GM19239 (cell line): ENCODE measurements around the gene PPP1R14D.
A peak's percentile ranks its signal among the peaks of the same experiment; 100 is the strongest.

Source experiments
- DNase-seq: peaks from one replicate; pipeline ENCODE4 v3.0.0; 2011; ENCODE audit warnings: low spot score; ENCODE audit not compliant: insufficient read length
- FAIRE-seq: peaks from 2 replicates; lab custom pipeline; 2011; peaks lifted over from hg19 to GRCh38; lab: Jason Lieb, UNC

Gene PPP1R14D

DNA sequence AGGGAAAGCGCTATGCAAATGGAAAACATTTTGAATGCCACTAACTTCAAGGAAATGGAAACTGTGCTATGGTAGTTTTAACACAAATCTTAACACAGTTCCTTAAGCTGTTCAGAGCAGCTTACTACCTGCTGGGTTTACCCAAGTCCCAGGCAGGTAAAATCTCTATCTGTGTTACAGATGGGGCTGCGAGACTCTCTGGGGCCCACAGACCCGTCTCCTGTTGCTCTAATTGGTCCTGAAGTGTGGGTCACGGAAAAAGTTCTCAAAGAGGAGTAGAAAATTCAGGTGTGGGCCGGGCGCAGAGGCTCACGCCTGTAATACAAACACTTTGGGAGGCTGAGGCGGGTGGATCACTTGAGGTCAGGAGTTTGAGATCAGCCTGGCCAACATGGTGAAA lies 38.5 kb downstream of the PPP1R14D start:
- no peak for DNase-seq
- FAIRE-seq, result no peak

DNA sequence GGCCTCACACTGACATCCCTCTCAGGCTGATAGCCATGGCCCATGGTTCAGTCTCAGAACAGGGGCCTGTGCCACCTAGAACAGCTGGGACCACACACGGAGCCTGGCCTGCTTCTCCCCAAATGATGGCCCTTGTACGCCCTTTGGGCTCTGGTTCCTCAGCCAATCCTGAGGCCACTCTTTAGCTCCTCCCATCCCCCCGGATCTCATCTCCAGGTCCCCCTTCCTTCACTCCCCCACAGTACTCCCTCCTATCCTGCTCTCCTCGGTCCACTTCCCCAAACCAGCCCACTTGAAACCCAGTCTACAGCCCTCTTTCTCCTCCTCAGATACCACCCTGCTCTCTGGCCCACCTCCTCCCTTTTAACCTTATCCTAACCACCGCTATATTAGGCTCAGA lies 39.4 kb downstream of the PPP1R14D start:
- DNase-seq, result no peak
- FAIRE-seq, result no peak

DNA sequence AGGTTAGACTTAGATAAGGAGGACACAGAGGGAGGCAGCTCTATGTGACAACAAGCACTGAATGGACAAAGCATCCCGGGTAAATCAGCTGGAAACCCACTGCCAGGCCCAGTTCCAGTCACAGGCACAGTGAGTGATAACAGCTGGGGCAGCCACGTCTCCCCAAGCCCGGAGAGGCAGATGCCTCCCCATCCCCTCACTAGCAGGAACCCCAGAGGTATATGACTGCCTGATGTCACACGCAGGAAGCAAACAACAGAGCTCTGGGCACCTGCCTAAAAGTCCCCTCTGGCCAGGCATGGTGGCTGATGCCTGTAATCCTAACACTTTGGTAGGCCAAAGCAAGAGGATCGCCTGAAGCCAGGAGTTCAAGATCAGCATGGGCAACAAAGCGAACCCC lies 40.5 kb downstream of the PPP1R14D start:
- FAIRE-seq (no peak), DNase-seq (no peak)

DNA sequence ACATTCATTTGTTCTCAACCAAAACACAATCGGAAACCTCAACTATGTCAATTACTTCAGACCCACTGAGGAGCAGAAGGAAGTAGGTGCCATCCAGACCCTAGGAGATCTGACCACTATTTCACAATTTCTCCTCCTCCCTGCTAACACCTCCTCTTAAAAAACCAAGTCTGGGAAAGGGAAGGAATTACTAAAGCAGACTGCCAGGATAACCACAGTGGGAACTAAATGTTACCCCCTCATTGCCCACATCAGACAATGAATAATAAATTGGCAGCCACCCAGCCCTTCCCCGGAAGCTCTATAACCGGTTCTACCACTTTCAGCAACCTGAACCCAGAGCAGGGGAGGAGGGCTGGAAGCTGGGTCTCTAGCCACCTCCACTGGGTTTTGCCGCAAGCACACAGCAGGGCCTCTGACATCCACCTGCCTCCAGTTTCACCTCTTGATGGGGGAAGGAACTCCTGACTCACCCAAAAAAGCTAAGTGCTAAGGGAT lies 41.1 kb downstream of the PPP1R14D start:
- no peak for DNase-seq
- FAIRE-seq, result no peak

DNA sequence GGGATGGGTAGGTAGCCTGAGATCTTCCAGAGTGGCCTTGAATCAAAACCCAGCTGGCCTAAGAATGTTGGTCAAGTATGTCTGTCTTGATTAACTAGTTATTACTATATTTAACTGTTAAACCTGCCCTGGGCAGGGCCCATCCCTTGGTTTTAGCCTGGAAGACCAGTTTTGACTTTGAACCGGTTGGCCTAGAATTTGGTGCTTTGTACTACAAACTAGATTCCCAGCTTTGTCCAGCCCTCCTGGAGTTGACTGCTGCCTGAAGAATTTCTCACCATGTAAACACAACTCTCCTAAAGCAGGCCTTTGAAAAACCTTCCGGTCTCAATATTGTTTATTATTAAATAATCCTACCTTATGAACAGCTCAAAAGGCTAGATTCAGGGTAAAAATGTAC lies 42.7 kb downstream of the PPP1R14D start:
- DNase-seq, result no peak
- no peak for FAIRE-seq

DNA sequence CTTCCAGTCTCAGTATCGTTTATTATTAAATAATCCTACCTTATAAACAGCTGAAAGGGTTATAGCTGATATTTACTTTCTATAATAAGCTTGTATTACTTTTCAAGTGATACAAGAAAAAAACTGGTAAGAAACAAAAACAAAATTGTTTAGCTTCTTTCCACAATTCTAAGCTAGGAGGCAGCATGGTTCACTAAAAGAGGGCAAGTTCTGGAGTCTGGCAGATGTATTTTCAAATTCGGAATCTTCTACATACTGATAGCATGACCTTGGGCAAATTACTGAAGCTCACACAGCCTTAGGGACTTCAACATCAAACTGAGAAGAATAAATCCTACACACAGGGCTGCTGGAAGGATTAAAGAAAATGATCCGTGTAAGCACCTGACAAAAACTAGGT lies 43.3 kb downstream of the PPP1R14D start:
- DNase-seq (no peak), FAIRE-seq (no peak)

DNA sequence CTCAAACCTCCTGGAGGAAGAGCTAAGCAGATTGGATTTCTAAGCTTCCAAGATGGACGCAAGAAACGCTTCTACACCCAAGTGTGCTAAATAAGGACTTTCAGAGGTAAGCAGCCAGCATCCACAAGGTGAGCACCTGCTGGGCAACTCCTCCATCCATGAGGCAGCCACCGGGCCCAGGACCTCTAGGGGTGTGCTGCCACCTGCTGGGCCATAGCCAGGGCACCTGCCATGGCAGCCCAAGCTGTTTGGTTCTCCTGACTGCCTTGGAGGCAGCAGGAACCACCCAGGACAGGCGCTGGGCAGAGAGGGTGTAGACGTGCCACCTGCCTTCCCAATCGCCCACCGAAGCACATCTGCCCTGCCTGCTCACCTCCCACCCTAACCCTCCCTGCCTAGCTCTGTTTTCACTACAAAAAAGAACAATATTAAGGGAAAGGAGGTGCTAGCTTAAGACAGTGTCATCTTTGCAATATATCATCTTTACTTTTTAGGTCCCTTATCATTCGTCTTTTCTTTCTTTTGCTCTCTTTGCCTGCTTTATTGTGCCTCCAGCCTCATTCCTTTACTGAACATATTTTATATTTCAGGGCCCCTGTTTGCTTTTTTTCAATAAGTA lies 45.8 kb downstream of the PPP1R14D start:
- FAIRE-seq, result no peak

DNA sequence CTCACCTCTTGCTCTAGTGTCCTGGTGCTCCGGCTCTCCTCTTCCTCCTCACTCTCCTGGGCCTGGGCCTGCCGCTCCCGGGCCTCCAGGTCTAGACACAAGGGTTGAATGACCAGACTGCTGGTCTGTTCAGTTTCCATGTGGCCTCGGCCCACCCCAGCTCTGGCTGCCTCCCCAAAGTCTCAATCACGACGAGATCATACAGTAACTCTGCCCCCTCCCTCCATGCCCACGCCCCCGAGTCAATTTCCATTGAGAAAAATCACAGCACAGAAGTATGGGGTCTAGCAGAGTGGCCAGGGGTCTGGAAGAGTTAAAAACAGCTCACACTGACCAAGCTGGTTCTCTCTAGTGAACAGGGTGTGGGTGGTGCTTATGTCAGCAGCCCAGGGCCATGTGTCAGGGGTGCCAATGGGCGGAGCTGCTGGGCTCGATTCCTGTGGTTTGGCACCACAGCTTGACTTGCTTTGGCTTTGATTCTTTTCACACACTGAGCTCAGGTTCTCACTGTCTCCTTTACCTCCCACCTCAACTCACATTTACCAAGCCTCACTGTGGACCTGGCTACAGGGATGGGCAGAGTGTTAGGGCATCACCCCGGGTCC lies 51.9 kb downstream of the PPP1R14D start:
- DNase-seq, result no peak
- FAIRE-seq, result no peak

More for the DNA sequence above, 45.8 kb downstream of the PPP1R14D start:
- no peak for DNase-seq

DNA sequence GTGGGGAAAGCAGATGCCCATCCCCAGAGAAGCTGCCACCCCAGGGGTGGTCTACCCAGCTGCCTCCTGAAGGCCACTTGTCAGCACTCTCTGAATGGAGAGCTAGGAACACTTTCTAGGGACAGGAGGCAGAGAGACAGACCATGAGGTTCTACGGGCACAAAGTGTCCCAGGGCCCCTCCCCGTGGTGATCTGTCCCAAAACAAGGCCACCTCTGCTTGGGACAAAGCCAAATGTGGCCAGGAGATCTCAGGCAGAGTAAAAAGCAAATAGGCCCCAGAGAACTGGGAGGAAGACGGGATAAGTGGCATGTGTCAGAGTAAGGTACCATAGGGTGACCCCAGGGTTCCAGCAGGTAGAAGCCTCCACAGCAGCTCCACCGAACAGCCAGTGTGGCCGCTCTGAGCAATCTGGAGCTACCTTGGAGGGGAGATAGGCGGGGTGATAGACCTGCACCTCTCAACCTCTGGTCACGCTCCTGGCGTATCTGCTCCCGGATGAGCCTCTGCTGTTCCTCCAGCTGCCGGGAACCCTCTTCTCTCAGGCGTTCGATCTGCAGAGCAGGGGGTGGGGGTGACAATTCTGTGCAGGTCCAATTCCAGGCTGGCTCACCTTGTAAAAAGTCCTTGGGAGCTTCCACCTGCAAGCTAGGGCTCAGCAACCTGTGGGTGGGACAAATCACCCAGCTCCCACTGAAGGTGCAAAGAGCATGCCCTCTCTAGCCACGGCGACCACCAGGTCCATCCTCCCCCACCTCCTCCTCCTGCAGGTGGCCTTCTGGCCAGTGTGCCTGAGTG lies 52.6 kb downstream of the PPP1R14D start:
- no peak for FAIRE-seq

DNA sequence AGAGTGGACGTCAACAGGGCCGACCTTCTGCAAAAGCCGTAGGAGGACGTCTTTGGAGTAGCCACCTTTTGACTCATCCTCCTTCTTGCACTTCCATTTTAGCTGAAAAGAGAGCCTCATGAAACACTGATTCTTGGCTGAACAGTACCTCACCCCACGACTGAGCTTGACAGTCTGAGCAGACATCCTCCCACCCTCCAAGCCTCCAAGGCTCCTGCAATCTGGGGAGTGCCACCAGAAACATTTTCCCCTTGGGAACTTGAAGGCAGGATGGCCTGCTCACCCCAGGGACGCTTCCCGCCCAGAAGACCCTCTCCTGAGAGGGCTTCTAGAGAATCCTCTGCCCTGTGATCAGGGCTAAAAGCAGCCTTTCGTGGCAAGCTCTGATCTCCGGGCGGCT lies 53.5 kb downstream of the PPP1R14D start:
- DNase-seq, result no peak
- no peak for FAIRE-seq

More for the DNA sequence above, 52.6 kb downstream of the PPP1R14D start:
- DNase-seq, result no peak

DNA sequence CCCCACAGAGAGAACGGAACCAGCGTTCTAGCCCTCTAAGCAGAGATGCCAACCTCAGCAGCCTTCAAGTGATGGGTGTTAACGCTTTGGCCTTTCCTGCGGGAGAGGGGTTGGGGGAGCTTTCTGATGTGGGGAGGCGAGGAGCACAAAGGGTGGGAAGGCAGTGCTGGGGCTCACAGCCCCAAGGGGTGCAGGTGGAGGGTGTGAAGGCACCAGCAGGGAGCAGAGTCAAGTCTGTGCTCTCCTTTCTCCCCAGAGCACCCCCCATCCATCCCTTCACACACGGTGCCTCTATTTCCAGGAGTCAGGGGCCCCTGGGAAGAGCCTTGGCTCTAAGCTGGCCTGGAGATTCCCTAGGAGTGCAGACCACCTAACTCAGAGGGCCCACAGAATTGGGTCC lies 54.6 kb downstream of the PPP1R14D start:
- no peak for FAIRE-seq
- DNase-seq, result no peak

DNA sequence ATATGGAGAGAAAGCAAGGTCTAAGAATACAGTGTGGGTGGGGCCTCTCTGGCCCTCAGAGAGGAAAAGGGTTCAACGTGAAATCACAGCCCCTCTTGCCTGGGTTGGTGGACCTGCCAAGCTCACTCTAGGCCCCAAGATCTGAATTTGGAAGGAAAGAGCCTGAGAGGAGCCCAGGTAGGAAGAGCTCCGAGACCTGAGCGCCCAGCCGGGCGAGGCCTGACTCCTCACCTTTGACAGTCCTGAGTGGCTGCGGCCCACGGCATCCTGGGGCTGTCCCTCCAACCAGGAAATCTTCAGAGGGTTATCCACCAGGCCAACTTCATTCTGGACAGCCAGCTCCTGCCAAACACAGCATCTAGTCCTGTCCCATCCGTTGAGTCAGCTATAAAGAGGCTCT lies 55.0 kb downstream of the PPP1R14D start:
- no peak for FAIRE-seq

DNA sequence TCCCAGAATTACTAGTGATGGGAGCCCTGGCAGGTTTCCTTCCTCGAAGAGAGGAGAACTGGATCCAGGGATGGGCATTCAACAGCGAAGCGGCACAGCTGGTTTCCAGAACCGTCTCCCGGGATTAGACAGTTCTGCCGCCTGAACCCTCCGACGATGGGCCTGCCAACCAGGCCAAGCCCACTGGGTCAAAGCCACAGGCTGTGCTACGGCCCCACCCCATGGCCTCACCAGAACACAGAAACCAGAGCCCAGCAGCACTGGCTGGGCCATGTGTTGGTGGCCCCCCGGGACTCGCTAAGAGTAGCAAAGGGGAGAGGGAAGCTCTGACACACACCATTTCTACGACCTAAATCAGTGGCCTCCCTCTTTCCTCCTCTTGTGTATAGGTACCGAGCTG lies 56.5 kb downstream of the PPP1R14D start:
- DNase-seq, result no peak
- FAIRE-seq, result no peak

More for the DNA sequence above, 55.0 kb downstream of the PPP1R14D start:
- DNase-seq, result no peak

DNA sequence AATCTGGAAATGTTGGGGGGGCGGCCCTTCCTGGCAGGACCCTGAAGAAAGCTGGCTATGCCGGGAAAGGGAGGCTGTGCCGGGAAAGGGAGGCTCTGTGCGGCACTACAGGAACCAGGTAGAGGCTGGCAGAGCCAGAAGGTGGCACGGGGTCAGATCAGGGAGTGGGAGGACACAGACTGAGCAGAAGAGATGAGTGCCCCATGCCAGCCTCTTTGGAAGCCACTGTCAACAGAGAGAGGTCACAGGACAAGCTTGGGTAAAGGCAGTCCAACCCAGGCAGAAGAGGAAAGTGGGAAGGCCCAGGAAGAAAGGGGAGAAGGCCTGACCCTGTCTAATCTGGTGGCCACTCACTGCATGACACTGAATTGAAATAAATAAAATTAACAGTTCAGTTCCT lies 57.3 kb downstream of the PPP1R14D start:
- FAIRE-seq (no peak), DNase-seq (no peak)

DNA sequence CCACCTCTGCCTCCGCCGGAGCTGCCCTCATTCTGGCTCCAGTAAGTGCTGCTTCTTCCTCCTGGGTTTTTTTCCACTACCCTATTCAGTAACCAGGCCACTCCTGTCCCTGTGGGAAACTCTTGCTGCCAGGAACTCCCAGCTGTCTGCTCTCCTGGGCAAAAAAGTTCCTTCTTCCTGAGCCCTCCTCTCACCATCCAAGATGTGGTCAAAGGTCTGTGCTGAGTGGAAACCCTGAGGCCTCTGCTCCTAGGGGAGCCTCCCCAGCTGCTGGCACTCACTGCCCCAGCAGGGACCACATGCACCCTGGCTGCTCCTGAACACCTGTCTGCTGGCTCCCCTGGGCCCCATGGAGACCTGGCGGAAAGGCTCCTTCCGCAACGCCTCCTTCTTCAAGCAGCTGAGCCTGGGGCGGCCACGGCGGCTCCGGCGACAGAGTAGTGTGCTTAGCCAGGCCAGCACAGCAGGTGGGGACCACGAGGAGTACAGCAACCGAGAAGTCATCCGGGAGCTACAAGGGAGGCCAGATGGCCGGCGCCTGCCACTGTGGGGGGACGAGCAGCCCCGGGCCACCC lies 58.3 kb downstream of the PPP1R14D start:
- DNase-seq, result no peak
- peak; percentile 61 for FAIRE-seq

DNA sequence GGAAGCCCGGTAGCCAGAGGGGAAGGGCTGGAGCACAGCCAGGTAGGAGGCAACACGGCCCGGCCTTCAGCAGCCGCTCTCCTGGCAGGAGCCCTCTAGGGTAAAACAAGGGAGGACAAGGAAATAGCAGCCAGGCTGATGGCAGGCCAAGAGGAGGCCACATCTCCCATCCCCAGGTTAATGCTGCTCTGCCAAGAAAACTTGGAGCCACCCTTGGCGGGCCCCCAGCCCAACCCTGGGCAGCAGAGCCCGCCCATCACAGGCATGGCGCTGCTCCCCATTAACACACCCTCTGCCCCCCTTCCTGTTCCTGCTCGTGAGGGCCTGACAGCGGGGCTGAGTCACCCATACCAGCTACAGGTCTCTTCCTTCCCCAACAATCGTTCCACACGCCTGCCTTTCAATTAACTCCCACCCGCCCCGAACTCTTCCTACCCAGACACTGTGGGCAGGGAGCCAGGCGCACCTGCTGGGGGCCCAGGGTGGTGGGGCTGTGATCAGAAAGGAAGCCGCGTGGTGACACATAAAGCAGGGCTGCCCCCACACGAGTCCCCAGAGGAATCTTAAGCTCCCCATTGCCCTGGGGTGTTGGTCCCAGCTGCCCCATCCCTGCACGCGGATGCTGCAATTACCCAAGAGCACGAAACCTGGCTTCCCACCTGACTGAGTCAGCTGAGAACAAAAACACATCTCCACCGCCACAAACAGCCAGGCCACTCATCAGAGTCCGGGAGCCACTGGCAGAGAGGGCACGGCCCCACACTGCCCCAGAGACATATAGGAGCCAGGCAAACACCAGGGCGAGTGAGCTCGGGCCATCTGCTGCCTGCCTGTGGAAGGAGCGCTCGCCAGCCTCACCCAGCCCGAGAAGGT lies 59.0 kb downstream of the PPP1R14D start, which contains the start of gene C15orf62:
TSS of gene C15orf62 (plus strand) at position 707 of the 873 bp plus-strand sequence. CDS start 516 bp downstream, outside the sequence.
- FAIRE-seq (peak; percentile 45), DNase-seq (no peak)

DNA sequence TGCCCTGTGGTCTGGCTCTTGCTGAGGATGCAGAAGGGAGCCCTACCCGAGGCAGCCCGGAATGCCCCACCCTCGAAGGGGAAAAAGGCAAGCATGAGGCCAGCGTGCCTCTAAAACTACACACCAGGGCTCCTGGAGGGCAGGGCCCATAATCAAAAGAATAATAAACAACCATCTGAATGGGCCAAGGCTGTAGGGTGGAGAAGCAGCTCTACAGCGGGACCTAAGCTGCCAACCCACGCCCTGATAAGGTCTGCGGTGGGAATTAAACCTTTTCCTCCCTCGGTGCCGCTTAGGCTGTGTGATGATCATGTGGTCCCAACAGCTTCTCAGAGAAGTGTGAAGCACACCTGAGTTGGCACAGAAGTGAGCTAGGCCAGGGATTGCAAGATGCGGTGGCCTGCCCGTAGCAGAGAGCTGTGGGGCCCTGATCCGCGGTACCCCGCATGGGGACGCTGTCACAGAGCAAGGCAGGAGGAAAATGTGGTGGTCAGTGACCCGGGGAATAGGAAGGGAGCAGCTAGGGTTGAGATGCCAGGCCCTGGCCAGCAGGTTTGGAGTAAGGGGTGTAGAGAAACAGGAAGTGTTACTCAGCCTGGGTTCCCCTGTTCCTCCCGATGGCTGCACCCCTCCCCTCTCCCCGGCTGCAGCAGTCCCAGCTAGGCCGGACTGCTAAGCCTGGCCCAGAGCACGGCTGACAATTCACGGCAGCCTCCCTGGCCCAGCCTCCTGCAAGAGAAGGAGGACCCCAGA lies 59.8 kb downstream of the PPP1R14D start:
- peak; percentile 18 for FAIRE-seq
- no peak for DNase-seq

DNA sequence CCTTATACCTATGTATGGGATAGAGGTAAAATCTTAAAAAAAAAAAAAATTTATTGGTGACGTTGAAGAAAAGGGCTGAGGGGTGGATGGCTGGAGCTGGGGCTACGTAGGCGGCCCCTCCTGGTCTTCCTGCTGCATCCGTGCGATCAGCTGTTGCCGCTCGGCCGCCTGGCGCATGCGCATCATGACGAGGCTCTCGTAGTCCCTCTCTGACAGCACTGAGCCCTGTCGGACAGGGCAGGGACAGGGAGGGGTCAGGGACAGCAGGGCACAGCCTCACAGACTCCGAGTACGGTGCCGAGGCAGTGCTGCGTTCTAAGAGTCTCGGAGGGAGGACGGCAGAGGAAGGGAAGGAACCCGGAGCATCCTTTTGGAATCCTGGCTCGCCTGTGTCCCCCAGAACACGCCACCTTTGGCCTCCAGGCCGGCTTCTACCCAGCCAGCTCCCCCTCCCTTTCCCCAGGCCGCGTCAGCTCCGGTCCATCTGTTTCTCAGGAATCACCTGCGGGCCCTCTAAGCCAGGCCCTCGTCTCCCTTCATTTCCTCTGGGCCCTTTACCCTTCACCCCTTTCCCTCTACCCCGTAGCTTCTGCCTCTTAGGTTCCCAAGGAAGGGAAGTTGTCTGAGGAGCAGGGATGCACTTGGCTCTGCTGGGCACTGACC lies 60.5 kb downstream of the PPP1R14D start:
- FAIRE-seq, result no peak
- DNase-seq, result no peak
